Body of pancreas (tissue), 4 donors: Measurements from ENCODE around the gene RDH12.

Experiments
- POLR2A ChIP-seq, 3 donors: fragments of 450-650 bp; IDR thresholded peaks; one replicate each; pipeline ENCODE4 v1.6.1; 2016; ENCODE audit warnings: antibody characterized with exemption in 3 of 3, mild to moderate bottlenecking in 2 of 3
- TF ChIP-seq, protein P1 (sequence below), 7 experiments: fragments of 450-650 bp in 4 of 7; fragments of 200-600 bp in 3 of 7; sonication (generic) in 3 of 7; IDR thresholded peaks; one replicate each; pipeline ENCODE4 v1.5.1; 2016 to 2019; ENCODE audit warnings: antibody characterized with exemption in 7 of 7

DNA sequence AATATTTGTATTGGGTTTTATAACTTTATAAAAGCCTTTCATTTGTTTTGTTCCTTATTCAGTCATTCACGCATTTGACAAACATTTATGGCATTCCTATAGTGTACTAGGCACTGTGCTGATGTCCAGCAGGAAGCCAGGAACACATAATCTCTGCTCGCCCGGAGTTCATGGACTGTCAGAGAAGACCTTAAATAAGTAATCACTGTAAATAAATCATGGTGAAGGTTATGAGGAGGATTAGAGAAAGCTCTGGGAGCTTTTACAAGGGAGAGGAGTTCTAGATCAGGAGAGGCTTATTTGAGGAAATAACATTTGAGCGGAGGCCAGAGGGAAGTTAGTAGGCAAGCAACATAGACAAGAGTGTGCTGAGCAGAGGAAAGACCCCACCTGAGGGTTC lies 4.7 kb upstream of the RDH12 start:
- no peak for TF ChIP-seq POLR2A (IDR thresholded peaks at IDR 0.05)
- TF ChIP-seq, protein P1, sequence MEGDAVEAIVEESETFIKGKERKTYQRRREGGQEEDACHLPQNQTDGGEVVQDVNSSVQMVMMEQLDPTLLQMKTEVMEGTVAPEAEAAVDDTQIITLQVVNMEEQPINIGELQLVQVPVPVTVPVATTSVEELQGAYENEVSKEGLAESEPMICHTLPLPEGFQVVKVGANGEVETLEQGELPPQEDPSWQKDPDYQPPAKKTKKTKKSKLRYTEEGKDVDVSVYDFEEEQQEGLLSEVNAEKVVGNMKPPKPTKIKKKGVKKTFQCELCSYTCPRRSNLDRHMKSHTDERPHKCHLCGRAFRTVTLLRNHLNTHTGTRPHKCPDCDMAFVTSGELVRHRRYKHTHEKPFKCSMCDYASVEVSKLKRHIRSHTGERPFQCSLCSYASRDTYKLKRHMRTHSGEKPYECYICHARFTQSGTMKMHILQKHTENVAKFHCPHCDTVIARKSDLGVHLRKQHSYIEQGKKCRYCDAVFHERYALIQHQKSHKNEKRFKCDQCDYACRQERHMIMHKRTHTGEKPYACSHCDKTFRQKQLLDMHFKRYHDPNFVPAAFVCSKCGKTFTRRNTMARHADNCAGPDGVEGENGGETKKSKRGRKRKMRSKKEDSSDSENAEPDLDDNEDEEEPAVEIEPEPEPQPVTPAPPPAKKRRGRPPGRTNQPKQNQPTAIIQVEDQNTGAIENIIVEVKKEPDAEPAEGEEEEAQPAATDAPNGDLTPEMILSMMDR (IDR thresholded peaks at IDR 0.05) = no peak
